ENCODE results near the gene CCDC192.

The CCDC192 gene

DNA sequence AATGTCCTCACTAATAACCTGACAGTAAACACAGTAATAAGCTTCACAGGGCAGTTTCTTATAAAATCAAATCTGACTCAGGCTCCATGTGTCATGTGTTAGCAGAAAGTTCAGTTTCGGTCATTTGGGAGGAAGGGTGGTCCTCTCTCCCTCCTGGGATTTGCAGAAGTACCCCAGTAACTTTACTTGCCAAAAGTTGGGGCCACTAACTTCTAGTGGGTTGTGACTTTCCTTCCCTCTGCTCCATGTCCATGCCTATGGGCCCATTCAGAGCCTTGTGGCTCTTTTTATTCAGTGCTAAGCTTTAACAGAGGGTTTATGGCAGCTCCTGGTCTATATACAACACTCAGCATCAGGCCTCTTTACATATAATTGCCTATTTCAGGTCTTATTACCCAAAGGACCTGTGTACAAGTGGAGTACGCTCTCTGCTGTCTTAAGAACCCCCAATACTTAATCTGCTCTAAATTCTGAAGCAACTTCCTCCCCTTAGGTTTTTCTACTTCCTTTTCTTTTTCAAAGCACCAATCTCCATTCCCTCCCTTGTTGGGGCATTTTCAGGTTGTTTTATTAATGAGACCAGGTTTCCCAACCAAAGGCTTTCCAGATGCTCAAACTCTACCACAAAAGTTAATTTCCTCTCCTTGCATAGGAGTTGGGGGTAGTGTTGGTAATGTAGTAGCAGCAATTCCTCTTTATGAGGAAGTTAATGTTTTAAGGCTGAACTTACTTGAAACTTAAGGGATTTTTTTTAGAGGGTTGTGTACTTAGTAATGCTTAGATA, 107.7 kb downstream of the CCDC192 start:
- Histone ChIP-seq H3K9ac (no peak overlapping the region), H3K27ac (no peak overlapping the region), H3K36me3 (ENCODE audit: insufficient read depth) (no peaks in the 10 kb centered on the region), H3K79me2 (ENCODE audit: insufficient read depth, low read depth) (no peaks in the 10 kb centered on the region), H4K20me1 (ENCODE audit: insufficient read depth) (no peaks in the 10 kb centered on the region), H3K27me3 (ENCODE audit: insufficient read depth, low read depth) (no peaks in the 10 kb centered on the region), H3K4me1 (ENCODE audit: low read depth, poor library complexity, severe bottlenecking) (no peaks in the 10 kb centered on the region), H3K4me3 (IDR thresholded peaks at IDR 0.05; ENCODE audit: insufficient read depth, low read depth, low read length) (no peak overlapping the region), H2AFZ (ENCODE audit: low read depth) (no peak overlapping the region), H3K4me2 (no peak overlapping the region)
- TF ChIP-seq, protein P1, sequence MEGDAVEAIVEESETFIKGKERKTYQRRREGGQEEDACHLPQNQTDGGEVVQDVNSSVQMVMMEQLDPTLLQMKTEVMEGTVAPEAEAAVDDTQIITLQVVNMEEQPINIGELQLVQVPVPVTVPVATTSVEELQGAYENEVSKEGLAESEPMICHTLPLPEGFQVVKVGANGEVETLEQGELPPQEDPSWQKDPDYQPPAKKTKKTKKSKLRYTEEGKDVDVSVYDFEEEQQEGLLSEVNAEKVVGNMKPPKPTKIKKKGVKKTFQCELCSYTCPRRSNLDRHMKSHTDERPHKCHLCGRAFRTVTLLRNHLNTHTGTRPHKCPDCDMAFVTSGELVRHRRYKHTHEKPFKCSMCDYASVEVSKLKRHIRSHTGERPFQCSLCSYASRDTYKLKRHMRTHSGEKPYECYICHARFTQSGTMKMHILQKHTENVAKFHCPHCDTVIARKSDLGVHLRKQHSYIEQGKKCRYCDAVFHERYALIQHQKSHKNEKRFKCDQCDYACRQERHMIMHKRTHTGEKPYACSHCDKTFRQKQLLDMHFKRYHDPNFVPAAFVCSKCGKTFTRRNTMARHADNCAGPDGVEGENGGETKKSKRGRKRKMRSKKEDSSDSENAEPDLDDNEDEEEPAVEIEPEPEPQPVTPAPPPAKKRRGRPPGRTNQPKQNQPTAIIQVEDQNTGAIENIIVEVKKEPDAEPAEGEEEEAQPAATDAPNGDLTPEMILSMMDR (conservative IDR thresholded peaks at IDR 0.05; ENCODE audit: low read depth, low read length): no peak

DNA sequence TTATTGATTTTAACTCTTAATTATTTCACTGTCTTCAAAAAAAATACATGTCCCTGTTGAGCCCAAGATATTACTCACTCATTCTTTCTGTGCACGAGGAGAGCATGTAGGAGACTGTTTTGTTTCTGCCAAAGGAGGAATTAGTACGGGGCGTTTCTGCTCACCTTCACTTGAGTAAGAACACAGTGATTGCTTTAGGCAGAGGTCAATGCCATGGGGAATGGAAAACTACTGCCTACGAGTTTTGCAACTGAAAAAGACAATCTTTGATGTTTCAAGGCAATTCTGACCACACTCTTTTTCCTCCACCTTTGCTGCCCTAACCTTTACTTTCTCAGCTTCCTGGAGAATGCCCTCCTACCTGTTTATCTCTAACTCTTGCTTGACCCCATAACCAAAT, 109.4 kb downstream of the CCDC192 start:
- H3K27me3 ChIP-seq (ENCODE audit: insufficient read depth, low read depth): no peaks in the 10 kb centered on the region
- no peaks in the 10 kb centered on the region for H3K36me3 ChIP-seq (ENCODE audit: insufficient read depth)
- H3K27ac ChIP-seq: no peak overlapping the region
- H3K4me1 ChIP-seq (ENCODE audit: low read depth, poor library complexity, severe bottlenecking): no peaks in the 10 kb centered on the region
- H3K9ac ChIP-seq: no peak overlapping the region
- no peak overlapping the region for H2AFZ ChIP-seq (ENCODE audit: low read depth)
- no peaks in the 10 kb centered on the region for H4K20me1 ChIP-seq (ENCODE audit: insufficient read depth)
- no peaks in the 10 kb centered on the region for H3K79me2 ChIP-seq (ENCODE audit: insufficient read depth, low read depth)
- no peak overlapping the region for H3K4me2 ChIP-seq
- H3K4me3 ChIP-seq (IDR thresholded peaks at IDR 0.05; ENCODE audit: insufficient read depth, low read depth, low read length): no peak overlapping the region
- TF ChIP-seq, protein P1 (conservative IDR thresholded peaks at IDR 0.05; ENCODE audit: low read depth, low read length): no peak

DNA sequence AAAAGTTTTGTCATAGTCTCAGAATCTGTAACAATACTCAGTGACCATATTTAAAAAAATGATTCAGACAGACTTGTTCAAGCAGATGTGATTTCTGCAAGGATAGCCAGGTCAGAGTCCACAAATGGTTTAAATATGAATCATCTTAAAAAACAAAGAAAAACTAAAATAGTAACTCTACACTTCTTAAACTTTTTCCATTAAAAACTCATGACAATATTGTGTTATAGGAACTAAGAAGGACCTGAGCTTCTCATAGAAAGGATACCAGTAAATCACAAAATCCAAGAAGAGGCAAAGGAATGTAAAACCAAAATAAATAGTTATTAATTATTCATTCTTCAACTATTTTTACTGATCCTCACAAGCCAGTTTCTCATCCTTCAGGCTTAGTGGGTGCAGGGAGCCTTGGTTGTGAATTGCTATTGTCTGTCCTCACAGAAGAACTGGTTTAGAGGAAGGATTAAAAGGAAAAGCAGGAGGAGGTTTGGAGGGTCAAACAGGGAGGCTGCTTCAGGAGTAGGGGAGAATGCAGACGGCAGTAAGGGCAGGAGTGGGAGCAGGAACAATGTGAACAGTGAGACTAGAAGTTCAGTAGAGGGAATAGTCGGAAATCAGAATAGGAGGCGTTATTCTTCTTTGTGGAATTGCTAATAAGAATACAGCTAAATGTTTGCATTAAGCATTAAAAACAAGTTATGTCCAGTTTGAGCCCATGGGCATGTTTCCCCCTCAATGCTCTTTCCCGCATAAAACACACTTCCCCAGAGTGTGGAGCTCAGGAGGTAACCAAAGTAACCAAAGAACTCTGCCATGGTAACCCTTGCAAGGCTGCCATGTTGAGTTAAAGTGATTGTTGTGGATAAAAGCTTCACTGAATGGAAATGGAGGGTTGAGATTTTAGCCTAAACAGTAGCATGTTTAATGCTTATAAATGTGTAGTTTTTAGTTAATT, 110.7 kb downstream of the CCDC192 start:
- Histone ChIP-seq H3K9ac (no peak overlapping the region), H3K79me2 (ENCODE audit: insufficient read depth, low read depth) (no peaks in the 10 kb centered on the region), H4K20me1 (ENCODE audit: insufficient read depth) (no peaks in the 10 kb centered on the region), H2AFZ (ENCODE audit: low read depth) (no peak overlapping the region), H3K27me3 (ENCODE audit: insufficient read depth, low read depth) (no peaks in the 10 kb centered on the region), H3K36me3 (ENCODE audit: insufficient read depth) (no peaks in the 10 kb centered on the region), H3K27ac (no peak overlapping the region), H3K4me2 (no peak overlapping the region), H3K4me1 (ENCODE audit: low read depth, poor library complexity, severe bottlenecking) (no peaks in the 10 kb centered on the region), H3K4me3 (IDR thresholded peaks at IDR 0.05; ENCODE audit: insufficient read depth, low read depth, low read length) (no peak overlapping the region)
- TF ChIP-seq, protein P1 (conservative IDR thresholded peaks at IDR 0.05; ENCODE audit: low read depth, low read length): no peak

DNA sequence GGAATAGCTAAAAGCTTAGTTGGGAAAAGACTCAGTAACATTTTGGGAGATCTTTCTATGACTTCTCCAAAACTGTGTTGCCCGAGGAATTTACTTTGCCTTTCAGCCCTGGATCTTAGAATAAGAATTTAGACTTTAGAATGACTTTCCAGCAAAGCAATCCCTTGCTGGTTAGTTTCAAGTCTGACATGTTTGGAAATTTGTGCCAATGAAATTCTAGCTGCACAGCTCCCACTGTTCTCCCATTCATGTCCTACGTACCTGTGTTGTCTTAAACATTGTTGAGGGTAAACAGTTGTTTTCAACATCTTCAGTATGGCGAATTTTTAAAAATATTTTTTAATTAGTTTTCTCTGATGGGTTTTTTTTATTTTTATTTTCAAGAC, 111.4 kb downstream of the CCDC192 start:
- H2AFZ ChIP-seq (ENCODE audit: low read depth): no peak overlapping the region
- TF ChIP-seq, protein P1 (conservative IDR thresholded peaks at IDR 0.05; ENCODE audit: low read depth, low read length): no peak
- no peaks in the 10 kb centered on the region for H4K20me1 ChIP-seq (ENCODE audit: insufficient read depth)
- no peak overlapping the region for H3K9ac ChIP-seq
- H3K27me3 ChIP-seq (ENCODE audit: insufficient read depth, low read depth): no peaks in the 10 kb centered on the region
- H3K4me2 ChIP-seq: no peak overlapping the region
- H3K27ac ChIP-seq: no peak overlapping the region
- no peaks in the 10 kb centered on the region for H3K4me1 ChIP-seq (ENCODE audit: low read depth, poor library complexity, severe bottlenecking)
- no peaks in the 10 kb centered on the region for H3K79me2 ChIP-seq (ENCODE audit: insufficient read depth, low read depth)
- H3K4me3 ChIP-seq (IDR thresholded peaks at IDR 0.05; ENCODE audit: insufficient read depth, low read depth, low read length): no peak overlapping the region
- H3K36me3 ChIP-seq (ENCODE audit: insufficient read depth): no peaks in the 10 kb centered on the region

Data from KMS-11 (cell line).